HG03196 (cell line): ENCODE data around the gene DCDC1.

Source experiments
- ATAC-seq: cut with Tn5 transposase; IDR thresholded peaks from one replicate; pipeline ENCODE4 v1.9.1; 2021; ENCODE audit not compliant: unreplicated experiment

The DCDC1 gene

GRCh38 chr11:30861531-30861930, 508.0 kb downstream of the DCDC1 start:
- no peak for ATAC-seq

GRCh38 chr11:30861064-30861463, 508.5 kb downstream of the DCDC1 start:
- no peak for ATAC-seq

- no peak for ATAC-seq
Observed at GRCh38 chr11:30860146-30860545, 509.4 kb downstream of the DCDC1 start.

DNA sequence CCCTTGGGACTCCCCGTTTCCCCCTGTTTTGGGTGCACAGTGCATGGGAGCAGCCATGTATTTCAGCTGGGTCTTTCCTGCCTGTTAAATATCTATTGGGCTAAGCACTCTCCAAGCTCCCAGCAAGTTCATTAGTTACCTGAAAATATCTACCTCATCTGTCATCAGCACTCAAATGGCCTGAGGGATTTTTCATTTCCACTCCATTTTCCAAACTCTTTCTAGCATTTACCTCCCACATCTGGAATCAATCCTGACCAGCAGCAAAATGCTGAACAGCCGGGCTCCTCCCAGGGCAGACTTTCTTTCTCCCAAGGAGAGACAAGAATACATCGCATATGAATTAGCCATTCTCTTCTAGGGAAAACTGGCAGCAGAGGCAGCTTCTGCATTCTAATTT, 509.9 kb downstream of the DCDC1 start:
- ATAC-seq, result no peak

GRCh38 chr11:30855383-30856006, 514.0 kb downstream of the DCDC1 start:
- ATAC-seq, result no peak

GRCh38 chr11:30853439-30853838, 516.1 kb downstream of the DCDC1 start:
- no peak for ATAC-seq

DNA sequence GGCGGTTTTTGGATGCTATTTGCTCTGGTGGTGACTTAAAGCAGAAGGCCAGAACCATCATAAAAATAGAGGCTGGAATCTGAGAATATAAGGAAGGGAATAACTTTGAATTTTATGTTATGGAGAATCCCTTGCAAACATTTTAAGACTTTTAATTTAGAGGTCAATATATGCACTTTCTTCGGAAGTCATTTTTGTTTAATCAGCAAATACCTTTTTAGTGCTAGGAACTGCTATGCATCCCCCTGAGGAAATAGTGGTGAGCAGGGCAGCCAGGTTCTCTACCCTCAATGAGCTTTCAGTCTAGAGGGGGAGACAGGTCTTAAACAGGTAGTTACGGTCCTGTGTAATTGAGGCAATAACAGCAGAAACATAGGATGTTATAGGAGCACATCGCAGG, 516.9 kb downstream of the DCDC1 start:
- ATAC-seq, result no peak

DNA sequence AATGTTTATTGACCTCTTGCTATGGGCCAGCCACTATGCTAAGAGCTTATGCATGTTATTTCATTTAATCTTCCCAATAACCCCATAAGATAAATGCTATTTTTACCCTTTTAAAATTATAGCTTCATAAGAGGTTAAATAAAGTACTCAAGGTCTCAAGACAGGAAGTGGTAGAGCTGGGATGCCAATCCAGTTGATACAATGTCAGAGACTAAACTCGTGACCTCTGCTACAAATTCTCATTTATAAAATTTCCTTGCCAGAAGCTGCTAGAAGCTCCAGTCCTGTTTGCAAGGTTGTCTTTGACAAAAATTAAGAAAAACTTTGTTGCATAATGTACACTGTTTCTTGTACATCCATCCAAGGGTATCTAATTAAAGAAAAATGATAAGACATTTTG, 517.4 kb downstream of the DCDC1 start:
- ATAC-seq, result no peak

DNA sequence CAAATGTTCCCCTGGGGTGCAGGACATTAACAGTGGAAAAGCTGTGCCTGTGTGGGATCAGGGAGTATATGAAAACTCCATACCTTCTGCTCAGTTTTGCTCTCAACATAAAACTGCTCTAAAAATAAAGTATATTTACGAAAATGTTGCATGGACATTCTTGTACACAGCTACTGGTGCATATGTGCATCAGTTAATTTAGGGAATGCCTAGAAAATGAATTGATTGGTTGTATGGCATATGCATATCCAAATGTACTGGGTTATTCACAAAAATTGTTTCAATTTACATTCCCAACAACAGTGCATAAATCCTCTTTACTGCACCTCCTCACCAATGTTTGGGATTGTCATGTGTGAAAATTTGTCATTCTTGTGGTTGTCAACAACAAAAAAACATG, 532.3 kb downstream of the DCDC1 start:
- ATAC-seq, result no peak

- ATAC-seq, result no peak
Observed at GRCh38 chr11:30832831-30833230, 536.7 kb downstream of the DCDC1 start.

- ATAC-seq, result no peak
Observed at GRCh38 chr11:30830681-30831080, 538.9 kb downstream of the DCDC1 start.

DNA sequence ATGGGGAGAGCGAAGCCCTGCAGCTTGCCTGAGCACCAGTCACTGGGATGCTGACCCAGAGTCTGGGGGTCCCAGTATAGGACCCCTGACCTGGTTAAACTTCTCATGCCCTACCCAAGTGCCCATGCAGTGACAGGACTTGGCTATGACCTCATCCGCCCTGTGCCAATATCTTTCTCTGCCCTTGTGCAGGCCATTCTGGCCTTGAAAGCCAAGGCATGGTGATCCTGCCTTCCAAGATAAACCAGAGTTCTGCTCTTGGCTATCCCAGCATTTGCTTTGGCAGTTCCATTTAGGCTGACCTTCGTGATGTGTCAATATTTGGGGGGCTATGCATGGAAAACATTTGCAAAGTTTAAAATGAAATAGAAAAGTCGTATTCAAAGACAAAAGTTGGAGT, 542.6 kb downstream of the DCDC1 start:
- ATAC-seq, result no peak

DNA sequence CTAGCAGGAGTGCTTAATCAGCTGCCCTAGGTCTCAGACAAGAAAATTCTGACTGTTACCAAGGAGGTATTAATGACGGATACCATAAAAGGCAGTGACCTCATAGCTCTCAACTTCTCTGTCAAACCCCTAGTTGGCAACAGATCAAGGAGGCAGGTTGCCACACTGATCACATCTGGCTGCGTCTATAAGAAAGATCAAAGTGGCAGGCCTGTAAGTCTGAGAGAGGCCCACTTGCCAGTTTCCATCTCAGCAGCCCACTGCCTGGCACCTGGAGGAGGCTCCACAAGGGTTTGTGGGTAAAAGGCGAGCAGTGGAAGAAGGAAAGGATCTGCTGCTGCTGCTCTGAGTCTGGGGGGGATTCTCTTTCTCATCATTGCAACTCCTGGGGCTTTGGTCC, 543.8 kb downstream of the DCDC1 start:
- no peak for ATAC-seq

DNA sequence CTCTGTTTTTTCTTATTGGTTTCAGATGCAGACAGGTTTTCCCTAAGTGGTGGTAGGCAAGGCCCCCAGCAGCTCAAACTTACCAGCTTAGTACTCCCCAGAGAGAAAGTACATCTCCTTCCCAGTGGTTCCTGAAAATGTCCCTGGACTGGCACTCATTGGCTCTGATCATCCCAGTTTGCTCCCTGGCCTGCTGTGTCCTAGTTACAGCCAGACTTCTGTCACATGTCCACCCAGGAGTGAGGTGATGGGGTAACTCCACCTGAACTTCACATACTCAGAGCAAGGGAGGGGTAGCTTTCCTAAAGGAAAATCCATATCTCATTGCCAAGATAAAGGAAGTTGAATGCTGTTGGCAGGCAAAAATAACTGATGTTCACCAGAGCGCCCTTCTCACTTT, 546.4 kb downstream of the DCDC1 start:
- no peak for ATAC-seq

DNA sequence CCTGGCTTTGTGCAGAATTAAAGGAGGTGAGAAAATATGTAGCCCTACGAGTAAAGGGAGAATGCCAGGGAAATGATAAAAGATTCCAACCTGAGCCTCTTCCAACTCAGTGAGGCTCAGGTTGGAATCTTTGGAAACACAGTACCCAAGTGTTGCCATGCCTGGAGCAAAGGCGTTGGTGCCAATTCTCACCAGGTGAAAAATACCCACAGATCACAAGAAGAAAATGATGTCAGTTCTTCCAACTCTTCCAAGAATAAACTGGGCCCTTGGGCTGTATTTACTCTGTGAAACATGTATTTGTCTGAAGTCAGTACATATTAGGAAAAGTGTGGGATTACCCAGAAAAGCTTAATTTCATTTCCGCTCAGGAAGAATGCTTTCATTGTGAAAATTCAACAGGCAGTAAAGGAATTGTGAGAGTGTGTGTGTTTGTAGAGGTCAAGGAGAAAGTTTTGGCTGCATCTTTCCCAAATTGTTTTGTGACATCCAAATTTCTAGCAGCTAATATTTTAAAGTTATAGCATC, 548.0 kb downstream of the DCDC1 start:
- no peak for ATAC-seq

GRCh38 chr11:30818721-30819120, 550.8 kb downstream of the DCDC1 start:
- no peak for ATAC-seq

- no peak for ATAC-seq
Observed at GRCh38 chr11:30816959-30817880, 552.3 kb downstream of the DCDC1 start.

GRCh38 chr11:30815619-30816018, 553.9 kb downstream of the DCDC1 start:
- no peak for ATAC-seq

DNA sequence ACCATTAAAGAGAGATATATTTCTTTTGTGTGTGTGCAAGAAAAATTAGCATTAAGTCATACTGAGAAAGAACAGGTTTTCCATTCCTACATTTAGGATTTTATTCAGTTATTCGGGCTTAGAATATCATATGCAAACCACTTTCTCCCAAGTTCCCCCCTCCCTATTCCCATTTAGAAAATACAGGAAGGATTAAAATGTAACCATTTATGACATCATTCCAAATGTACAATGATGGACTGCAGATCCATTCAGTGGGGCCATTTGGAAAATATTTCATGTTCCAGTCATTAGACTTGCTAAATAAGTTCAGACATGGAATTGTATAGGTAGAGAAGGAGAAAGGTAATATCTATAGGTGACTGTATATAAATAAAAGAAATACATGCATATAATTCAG, 554.8 kb downstream of the DCDC1 start:
- no peak for ATAC-seq
